Keratinocyte (primary cell): ENCODE data around the gene WDR11.

Source experiments
- EZH2 ChIP-seq: IDR thresholded peaks from one replicate; pipeline ENCODE4 v1.6.1; 2012; ENCODE audit warnings: inconsistent platforms, mild to moderate bottlenecking, low read length, moderate library complexity
- TF ChIP-seq, protein P1 (sequence below), 3 experiments: IDR thresholded peaks in 1 of 3; conservative IDR thresholded peaks in 1 of 3; optimal IDR thresholded peaks in 1 of 3; 2 replicates in 2 of 3; 3 replicates in 1 of 3; pipeline versions ENCODE3 to v1.5.1; 2011; ENCODE audit warnings: low read length in 3 of 3, mild to moderate bottlenecking in 3 of 3, moderate library complexity in 2 of 3, control low read depth in 1 of 3, inconsistent platforms in 1 of 3; ENCODE audit not compliant: insufficient read depth in 2 of 3; ENCODE audit errors: extremely low read depth in 1 of 3

DNA sequence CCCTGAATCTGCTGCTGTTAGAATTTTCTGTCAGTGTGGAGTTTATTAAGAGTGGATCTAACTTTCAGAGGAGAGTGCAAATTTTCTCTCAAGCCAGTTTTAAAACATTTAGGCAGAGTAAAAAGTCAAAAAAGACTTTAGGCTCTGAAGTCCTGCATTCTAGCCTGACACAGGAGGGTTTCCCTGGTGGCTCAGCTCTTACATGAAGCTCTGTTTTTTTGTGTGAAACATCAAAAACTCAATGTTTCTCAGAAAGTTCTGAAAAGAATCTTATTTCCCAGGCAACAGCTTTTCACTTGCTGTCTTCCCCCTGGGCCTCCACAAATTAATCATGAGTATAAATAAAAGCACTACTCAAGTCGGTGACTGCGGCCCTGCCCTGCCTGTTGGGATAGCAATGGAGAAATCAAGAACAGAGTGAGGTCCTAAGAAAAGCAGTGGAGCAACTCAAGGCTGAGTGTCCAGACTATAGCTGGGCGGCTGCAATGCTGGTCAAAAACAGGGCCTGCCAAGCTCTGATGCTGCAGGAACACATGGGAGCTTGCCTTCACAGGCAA is 22.3 kb upstream of the WDR11 start:
- TF ChIP-seq EZH2 = no peak
- TF ChIP-seq, protein P1, sequence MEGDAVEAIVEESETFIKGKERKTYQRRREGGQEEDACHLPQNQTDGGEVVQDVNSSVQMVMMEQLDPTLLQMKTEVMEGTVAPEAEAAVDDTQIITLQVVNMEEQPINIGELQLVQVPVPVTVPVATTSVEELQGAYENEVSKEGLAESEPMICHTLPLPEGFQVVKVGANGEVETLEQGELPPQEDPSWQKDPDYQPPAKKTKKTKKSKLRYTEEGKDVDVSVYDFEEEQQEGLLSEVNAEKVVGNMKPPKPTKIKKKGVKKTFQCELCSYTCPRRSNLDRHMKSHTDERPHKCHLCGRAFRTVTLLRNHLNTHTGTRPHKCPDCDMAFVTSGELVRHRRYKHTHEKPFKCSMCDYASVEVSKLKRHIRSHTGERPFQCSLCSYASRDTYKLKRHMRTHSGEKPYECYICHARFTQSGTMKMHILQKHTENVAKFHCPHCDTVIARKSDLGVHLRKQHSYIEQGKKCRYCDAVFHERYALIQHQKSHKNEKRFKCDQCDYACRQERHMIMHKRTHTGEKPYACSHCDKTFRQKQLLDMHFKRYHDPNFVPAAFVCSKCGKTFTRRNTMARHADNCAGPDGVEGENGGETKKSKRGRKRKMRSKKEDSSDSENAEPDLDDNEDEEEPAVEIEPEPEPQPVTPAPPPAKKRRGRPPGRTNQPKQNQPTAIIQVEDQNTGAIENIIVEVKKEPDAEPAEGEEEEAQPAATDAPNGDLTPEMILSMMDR (optimal IDR thresholded peaks at IDR 0.05 in 1 of 3, IDR thresholded peaks at IDR 0.05 in 1 of 3, conservative IDR thresholded peaks at IDR 0.05 in 1 of 3; ENCODE audit: extremely low read depth in 1 of 3, insufficient read depth in 2 of 3, low read length in 3 of 3) = no peak
